NCI-H1417 treated with DMSO at 0.1 percent for 48 hours (cell line): ENCODE results near the gene BTG2.

Source experiments
- DNase-seq: peaks from one replicate; lab custom pipeline; 2025; lab: John Stamatoyannopoulos, UW

The BTG2 gene

GRCh38 chr1:203276916-203277545 is 28.3 kb upstream of the BTG2 start:
- no peak for DNase-seq

GRCh38 chr1:203278082-203278884 is 27.0 kb upstream of the BTG2 start:
- peak; percentile 23 for DNase-seq

DNA sequence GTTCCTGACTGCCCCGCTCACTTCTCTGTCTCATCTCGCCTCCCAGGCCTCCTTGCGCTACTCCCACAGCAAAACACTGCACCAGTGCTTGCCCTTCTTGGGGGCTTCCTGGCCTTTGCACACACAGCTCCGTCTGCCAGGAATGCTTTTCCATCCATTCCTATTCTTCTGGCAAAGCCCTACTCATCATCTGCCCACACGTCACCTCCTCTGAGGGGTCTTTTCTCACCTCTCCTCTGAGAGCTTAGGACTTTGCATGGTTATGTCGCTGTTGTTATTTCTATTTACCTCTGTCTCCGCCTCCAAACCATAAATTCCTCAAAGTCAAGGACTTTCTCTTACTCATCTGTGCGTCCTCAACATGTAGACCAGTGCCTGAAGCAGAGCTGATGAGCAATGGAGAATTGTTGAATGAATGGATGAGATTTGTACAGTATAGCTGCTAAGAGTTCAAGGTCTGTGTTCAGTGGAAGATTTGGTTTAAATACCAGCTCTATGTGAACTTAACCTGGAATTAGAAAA is 26.4 kb upstream of the BTG2 start:
- no peak for DNase-seq

GRCh38 chr1:203280061-203280460 is 25.3 kb upstream of the BTG2 start:
- no peak for DNase-seq

DNA sequence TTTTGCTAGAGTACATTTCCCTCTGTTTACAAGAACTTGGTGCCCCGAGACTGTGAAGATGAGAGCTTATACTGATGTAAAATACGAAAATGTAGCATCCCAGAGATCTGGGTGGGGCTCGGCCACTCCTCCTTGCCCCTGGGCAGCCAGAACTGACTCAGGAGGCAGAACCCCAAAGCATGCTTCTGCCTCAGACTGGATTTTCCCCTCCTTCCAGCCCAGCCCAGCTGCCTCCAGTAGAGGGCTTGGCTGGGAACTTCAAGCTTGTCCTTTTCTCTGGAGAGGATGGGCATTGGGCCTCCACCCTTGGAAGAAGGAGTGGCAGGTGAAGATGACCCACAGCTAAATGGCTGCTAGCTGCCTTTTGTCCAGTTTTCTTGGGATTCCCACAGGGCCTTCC is 24.3 kb upstream of the BTG2 start:
- DNase-seq = no peak

- no peak for DNase-seq
Measured at GRCh38 chr1:203281851-203282661, 23.3 kb upstream of the BTG2 start.

DNA sequence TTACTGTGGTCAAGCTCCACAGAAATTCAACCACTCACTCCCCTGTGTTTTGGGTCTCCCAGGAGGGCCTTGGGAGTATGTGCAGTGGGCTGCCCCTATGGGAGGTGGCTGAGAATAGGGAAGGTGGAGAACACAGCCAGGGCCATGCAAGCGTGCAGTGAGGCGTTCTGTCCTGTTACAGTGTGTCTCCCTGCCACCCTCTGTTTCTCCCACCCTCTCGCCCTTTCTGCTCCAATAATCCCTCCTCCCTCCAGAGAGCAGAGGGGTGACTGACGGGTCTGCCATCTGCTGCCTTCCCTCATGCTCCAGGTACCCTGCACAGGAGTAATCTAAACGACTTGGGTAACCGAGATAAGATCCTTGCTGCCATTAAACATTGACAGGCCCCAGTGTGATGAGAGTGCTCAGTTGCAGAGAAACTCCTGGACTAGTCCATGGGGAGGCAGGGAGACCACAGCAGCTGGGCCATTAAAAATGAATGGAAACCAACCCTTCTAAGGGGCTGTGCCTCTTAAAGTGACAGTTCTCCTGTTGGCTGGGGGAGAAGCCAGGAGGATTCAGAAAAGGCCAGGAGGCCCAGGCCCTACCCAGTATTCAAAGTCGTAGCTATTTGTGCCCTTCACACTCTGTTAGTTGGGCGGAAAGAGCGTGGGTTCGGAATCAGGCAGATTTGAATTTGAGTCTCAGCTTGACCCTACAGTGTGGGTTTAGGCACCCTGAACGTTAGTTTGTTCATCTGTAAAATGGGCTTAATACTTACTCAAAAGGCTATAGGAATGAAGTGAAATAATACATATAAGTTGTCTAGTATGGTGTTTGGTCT is 22.4 kb upstream of the BTG2 start:
- DNase-seq = no peak

GRCh38 chr1:203283597-203283996 is 21.7 kb upstream of the BTG2 start:
- DNase-seq = no peak

DNA sequence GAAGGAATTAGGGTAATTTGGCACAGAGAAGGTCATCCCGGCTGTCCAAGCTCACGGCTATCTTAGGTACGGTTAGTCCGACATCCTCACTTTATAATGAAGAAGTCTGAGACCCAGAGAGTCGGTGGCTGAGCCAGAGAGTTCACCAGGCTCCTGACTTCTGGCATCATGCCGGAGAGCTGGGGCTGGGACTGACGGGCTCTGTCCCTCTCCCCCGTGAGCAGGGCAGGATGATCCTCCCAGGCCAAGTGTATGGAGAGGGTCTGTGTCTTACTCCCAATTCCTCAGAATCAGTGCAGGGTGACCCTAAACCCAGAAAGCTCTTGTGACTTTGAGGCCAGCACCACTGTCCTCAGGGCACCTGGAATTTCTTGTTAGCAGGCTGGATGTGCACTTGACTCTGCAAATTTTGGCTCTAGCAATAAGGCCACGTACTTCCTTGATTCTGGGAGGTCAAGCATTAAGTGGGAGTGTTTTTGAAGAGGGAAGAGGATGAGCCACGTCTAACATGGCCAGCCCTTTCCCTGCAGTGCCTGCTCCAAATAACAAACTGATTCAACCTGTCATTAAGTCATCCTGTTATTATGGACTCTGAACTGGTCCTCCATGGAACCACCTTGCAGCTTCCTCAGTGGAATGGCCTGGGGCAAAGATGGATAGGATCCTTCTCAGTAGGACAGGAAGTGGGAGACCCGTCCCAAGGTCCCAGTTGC is 20.8 kb upstream of the BTG2 start:
- no peak for DNase-seq

- no peak for DNase-seq
Measured at GRCh38 chr1:203286161-203286984, 18.9 kb upstream of the BTG2 start.

GRCh38 chr1:203287109-203287893 is 18.0 kb upstream of the BTG2 start:
- DNase-seq = peak; percentile 9

GRCh38 chr1:203287898-203288297 is 17.4 kb upstream of the BTG2 start:
- no peak for DNase-seq

DNA sequence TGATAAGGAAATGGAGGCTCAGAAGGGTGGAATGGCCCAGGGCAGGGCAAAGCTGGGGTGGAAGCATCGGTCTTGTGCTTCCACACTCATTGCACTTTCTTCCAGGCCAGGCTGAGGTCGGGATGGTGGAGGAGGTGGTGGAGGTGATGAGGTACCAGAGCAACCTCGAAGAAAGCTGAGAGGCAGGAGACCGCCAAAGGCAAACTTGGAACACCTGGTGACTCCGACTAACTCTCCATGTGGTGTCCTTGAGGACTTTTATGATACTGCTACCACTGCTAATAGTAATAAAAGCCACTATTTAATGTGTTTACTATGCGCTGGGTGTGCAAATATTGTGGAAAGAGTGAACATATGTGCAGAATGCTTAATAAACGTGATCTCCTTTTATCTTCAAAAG is 16.9 kb upstream of the BTG2 start:
- DNase-seq = peak; percentile 38

DNA sequence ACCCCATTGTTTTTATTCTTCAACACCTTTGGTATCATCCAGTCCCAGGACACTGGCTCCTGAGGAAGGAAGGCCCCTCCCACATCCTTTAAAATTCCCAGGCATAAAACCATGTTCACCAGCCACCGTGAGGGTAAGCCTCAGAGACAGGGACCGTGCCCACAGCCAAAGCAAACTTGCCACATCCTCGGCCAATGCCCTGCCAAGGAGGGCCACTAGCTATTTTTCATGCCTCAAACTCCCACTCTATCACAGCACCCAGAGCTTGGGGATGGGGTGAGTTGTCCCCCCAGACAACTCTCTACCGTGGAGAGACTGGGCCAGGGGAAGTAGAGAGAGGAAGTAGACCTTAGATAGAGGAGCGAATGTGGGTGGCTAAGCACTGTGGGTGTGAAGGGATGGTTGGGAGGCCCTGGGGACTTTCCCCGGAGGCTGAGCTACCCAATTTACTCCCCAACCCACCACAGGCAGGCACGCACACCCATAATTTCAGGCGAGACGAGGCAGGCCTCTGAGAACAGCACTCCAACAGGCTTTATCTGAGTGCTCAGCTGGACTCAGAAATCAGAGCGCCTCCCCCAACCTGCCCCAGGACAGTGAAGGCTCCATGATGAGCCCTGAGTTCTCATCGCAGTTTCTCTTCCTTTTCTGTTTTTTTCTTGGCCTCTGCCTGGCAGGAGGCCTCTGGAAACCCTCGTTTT is 15.9 kb upstream of the BTG2 start:
- DNase-seq = no peak

DNA sequence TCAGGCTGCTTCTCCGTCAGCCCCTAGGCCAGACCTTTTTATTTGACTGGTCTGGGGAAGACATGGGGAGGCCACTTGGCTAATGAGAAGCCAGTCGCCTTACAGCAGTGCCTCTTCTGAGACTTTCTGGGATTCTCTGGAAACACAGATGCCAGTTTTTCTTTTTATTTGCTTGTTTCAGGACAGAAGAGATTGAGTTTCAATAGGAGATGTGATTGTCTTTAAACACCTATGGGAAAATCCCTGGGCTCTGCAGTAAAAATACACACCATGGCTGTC is 15.4 kb upstream of the BTG2 start:
- no peak for DNase-seq

- peak; percentile 70 for DNase-seq
Measured at GRCh38 chr1:203290261-203291089, 14.8 kb upstream of the BTG2 start.

- DNase-seq = no peak
Measured at GRCh38 chr1:203291201-203292096, 13.9 kb upstream of the BTG2 start.
